Activated CD4-positive, alpha-beta T cell treated with anti-CD3 and anti-CD28 coated beads for 1 hour (primary cell): ENCODE results near the gene PTTG1IP.

Experiments used
- DNase-seq: peaks from one replicate; pipeline ENCODE4 v3.0.0-alpha.2; 2020

The PTTG1IP gene

DNA sequence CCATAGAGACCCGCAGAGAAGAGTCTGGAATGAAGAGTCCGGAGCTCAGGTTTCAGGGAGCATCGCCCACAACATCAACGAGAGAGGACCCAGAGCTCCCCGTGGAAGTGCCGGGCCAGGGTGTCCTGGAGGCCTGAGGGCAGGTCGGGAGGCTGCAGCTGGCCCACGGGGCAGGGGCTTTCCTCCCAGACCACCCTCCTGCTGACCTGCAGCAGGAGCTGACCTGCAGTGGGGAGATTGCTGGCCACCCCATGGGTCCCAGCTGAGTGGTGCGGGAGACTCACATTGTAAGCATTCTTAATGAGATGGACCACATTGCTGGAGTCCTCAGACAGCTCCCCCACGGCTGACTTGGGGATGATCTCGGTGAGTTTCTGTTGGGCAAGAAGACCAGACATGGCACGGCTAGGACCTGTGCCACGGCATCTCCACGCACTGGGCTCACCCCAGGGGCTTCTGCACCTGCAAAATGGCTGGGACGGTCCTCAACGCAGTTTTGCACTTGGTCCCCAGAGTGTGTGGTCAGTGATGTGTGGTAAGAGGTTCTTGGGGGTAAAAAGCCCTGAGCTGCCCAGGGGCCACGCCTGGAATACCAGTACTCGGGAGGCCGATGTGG lies 21.3 kb upstream of the PTTG1IP start:
- no peak for DNase-seq

DNA sequence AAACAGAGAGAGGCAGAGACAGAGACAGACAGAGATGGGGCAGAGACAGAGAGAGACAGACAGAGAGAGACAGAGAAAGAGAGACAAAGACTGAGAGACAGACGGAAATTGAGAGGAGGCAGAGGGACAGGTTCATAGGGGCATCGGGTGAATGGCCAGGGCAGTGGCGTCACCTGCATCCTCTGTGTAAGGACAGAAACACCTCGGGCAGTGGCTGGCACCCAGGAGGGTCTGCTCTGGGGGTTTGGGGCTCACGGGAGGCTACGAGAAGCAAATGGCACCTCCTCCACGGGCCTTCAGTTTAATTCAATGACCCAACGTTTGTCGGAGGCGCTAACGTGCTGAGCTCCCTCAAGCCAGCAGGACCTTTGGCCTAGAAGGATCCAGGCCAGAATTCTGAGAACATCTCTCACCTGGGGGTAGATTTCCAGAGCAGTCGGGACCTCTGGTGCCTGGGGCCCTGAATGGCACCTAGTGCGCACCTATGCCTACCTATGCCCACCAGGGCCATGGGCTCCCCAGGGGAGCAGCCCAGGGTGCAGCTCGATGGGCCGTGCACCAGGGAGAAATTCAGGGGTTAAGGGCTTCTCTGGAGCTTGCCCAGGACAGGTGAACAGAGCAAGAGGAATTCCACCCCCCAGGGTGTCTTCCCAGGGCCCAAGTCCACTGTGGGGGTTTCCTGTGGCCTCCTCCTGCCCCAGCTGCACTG lies 20.6 kb upstream of the PTTG1IP start:
- DNase-seq: no peak

DNA sequence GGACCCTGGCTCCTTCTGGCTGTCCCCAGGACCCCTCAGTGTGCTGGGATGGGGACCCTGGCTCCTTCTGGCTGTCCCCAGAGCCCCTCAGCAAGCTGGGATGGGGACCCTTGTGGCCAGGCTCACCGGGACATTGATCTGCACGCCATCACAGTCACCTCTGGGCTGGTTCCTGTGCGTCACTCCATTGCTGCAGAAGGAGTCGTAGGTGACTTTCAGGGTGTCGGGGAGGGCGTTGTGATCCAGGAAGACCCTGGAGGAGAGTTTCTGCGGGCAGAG lies 19.7 kb upstream of the PTTG1IP start:
- no peak for DNase-seq

DNA sequence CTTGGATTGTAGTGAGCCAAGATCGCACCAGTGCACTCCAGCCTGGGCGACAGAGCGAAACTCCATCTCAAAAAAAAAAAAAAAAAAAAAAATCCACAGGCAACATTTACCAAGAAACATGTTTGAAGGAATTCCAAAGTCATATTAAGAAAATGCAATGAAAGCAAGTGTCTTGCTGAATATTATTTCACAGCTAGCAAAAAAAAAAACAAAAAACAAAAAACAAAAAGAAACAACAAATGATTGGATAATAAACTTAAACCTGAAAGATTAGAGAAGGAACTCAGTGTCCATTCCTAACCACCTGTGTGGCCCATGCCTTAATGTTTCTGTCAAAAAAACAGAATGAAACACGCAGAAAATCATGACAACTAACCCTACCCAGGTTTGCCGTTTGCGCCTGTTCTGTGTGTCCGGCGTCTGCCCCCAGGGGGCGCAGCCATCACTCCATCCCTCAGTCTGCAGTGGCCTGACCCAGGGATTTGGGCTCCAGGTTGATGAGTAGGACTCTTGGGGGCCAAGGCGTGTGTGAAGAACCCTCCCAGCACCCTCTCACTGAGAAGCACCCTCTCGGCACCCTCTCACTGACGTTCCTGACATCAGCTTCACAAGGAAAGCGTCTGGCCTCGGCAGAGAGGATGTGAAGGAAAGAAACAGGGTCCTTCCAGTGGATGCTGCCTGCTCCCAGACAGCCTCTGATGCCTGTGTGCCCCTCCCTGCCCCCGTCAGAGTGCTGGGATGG lies 19.2 kb upstream of the PTTG1IP start:
- peak; percentile 70 for DNase-seq

DNA sequence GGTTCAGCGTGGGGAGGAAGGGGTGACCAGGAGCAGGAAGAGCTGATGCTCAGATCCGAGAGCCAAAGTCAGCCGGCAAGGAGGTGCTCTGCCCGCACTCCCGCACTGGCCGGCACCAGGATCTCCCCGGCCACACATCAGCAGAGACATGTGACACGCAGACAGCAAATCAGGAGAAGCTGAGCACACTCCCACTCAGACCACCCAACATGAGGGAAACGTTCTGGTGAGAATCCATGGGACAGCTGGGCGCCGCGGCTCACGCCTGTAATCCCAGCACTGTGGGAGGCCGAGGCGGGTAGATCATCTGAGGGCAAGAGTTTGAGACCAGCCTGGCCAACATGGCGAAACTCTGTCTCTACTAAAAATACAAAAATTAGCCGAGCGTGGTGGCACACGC lies 18.6 kb upstream of the PTTG1IP start:
- DNase-seq: no peak

DNA sequence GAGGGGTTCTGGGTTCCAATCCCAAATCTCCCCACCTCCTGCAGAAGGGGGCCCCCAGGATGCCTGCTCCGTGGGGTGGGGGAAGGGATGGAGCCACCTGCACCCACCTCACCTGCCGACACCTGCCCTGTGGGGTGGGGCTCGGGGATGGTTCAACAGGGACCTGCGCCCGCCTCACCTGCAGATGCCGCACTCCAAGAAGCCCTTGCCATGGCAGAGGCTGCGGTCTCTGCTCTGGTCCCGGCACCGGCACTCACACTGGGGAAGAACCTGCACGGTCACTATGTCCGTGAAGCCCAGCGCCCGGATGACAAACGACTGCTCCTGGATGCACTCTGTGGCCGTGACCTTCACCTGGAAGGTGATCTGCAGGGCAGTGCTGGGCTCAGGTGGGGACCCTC lies 18.1 kb upstream of the PTTG1IP start:
- no peak for DNase-seq

DNA sequence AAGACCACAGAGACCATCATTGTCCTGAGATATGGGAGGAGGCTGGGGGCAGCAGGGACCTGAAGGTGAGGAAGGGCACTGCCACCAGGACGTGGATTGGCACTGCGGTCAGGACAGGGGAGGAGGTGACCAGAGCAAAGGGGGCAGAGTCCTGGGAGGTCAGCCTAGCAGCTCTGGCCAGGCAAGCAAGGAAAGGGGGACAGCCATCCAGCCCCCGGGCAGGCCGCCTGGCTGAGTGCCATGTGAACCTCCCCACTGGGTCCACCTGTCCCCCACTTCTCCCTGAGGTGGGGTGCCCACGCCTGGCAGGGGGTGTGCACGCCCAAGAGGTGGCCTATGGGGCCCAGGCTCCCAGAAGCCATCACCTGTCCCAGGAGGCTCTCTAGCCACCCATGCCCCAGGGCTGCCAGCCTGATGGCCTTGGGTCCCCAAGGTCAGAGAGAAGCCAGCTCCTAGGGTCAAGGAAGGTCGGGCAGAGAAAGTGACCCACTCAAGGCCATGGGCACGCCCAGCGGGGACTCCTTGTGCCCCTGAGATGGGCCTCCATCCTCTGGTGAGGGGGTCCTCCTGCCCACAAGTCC lies 17.6 kb upstream of the PTTG1IP start:
- DNase-seq: no peak

DNA sequence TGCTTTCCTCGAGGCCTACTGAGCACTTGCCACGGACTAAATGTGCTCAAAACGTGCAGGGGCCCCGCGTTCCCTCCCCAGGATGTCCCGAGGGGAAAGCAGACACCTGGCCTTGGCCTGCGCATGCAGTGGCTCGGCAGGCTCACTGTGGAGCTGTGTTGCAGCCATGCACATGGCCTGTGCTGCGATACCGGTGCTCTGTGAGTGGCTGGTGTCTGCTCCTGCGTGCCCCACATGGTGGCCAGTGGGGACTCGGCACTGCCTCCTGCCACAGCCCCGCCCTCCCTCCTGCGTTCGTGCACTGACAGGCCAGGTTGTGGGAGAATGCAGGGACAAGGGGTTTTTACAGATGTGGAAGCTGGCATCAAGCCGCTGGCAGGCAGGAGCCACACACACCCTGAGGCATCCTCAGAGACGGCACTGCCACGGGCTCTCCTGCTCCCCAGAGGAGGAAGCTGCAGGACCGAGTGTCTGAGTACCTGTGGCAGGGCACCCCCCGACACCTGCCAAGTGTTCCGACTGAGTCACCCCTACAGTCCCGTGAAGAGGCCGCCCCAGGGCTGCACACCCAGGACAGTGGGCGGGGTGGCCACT lies 16.9 kb upstream of the PTTG1IP start:
- no peak for DNase-seq

DNA sequence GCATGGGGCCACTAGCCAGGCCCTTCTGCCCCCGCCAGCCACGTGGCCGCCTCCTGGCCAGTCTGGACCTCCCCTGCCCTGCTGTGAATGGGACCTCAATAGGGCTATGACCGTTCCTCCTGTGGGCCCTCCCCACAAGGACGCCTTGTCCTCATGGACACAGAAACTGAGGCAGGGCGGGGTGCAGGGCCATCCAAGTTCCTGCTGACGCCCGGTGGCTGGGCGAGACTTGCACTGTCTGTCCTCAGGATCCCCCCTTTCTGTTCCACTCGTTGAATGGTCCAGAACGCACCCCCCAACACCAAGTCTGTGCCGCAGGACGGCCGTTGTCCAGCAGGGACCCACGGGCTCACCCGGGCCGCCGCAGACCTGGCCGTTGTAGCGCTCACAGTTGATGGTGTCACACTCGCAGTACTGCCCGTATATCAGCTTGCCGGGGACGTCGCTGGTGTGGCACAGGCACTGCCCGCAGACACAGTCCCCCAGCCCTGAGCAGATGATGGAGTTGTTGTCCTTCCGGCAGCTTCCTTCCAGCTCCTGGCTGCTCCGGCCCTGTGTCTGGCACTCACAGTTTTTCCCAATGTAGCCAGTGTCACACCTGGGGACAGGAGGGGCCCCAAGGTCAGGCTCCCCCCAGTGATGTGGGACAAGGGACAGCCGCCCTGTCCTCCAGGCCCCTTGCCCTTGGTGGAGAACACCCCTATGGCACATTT lies 16.3 kb upstream of the PTTG1IP start:
- no peak for DNase-seq

DNA sequence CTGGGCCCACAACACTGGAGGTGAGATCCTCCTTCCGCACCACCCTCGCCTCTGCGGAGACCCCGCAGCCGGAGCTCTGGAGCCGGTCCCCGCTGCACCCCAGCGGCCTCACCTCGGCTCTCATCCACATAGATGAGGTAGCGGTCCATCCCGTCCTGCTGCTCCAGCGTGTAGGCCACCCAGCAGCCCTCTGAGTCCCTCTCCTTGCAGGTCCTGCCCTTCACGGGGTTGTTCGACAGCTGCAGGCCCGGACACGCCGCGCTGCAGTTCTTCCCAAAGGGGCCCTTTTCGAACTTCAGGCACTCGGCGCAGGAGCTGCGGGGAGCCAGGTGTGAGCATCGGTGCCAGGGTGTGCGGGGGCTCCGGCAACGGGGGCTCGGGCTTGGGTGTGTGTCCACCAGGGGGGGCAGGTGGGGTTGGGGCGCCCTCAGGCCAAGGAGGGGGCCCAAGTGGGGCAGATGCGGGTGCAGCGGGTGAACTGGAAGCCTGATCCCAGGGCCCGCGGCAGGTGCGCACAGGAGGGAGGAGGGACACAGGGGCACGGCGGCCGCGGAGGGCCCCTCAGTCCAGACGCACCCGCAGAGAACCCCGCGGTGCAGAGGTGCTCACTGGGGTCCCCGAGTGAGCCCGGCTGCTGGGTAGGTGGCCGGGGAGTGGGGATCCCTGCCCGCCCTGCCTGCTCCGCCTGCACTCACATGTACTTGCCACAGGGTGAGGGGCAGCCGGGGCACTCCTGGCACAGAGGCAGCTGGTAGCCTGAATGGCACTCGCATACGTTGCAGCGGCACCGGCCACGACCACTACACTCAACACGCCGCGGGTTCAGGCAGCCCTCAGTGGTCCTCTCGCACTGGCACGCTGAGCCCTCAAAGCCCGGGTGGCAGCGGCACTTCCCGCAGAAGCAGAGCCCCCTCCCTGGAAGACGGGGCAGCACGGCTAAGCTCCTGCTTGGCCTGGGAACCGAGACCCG lies 15.4 kb upstream of the PTTG1IP start:
- no peak for DNase-seq

DNA sequence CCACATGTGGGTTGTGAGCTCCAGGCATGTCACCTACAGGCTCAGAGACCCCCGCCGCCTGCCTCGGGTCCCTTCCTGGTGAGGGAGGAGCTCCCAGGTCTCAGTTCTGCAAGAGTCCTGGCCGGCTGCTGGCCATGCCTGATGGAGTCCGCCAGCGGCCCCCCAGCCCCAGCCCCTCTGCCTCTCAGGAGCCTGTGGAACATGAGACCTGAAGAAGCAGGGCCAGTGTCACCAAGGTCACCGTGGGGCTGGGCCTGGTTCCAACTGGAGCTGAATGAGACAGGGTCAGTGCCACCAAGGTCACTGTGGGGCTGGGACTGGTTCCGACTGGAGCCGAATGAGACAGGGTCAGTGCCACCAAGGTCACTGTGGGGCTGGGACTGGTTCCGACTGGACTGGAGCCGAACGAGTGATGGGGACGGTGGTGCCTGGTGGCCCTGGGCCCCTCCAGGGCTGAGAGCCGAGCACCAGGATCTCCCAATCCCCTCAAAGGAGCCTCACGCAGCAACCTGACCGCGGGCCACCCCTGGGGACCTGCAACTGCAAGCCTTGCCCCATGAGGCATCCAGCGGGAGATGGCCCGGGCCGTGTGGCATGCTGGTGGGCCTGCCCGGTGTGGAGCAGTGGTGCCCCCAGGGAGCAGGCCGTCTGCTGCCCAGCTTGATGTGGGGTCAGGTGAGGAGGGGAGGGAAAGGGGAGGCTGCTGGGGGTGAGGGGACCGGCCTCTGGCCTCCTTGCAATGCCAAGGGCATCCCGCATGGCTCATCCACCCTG lies 14.5 kb upstream of the PTTG1IP start:
- no peak for DNase-seq

DNA sequence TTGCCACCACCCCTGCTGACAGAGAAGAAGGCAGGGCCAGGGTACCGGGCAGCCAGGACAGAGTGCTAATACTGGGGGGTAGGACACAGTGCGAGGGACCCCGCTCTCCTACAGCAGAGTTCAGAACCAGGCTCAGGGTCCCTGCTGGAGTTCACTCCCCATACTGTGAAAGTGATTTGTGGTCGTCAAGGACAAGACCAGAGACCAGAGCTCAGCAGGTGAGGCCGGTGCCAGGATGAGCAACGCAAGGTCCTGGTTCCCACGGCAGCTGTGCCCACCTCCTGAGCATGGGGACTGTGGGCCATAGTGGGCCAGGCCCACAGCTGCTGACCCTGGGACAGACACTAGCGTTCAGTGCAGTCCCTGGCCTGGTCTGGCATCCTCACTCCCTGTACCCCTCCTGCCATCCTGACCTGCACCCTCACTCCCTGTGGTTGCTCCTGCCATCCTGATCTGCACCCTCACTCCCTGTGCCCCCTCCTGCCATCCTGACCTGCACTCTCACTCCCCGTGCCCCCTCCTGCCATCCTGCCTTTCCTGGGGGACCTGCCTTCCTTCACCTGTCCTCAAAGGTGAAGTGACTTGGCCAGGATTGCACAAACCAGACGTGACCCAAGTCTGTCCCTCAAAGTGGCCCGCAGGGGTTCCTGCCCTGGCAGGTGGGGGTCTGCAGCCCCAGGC lies 13.8 kb upstream of the PTTG1IP start:
- DNase-seq: no peak

DNA sequence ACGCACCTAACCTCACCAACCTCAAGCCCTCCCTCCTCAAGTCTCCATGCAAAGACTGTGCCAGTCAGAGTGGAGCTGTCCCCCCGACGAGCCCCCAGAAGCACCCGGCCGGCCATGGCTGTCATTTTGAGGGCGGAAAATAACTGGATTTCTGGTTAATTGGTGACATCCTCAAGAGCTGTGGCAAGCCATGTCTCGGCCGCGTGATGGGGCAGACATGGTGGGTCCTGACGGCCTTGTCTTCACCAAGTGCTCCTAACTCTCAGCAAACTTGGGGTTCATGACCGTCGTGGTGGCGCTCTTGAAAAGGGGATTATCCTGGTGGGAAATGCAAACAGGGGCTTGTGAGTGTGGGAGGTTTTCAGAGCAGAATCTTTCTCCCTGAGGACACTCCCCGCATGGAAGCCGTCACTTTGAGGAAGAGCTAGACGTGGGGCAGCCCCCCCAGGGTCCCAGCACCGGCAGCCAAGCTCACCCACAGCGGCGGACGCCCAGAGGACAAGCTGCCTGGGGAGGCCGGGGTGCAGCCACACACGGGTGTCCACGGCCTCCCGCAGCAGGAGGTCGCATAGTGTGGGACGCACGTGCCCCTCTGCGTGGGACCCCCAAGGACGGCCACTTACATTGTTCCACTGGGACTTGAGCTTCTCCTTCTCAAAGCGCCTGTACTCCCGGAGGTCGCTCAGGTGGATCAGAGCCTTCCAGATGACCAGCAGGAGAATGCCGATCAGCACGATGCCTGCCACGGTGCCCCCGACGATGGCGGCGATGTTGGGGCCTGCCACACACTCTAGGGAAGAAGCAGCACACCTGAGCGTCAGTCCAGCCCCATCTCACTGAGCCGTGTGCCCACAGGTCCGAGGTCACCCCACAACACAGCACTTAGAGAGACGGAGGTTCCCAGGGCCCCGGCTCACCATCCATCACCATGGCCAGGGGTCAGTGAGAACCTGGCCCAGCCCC lies 12.9 kb upstream of the PTTG1IP start:
- DNase-seq: no peak

DNA sequence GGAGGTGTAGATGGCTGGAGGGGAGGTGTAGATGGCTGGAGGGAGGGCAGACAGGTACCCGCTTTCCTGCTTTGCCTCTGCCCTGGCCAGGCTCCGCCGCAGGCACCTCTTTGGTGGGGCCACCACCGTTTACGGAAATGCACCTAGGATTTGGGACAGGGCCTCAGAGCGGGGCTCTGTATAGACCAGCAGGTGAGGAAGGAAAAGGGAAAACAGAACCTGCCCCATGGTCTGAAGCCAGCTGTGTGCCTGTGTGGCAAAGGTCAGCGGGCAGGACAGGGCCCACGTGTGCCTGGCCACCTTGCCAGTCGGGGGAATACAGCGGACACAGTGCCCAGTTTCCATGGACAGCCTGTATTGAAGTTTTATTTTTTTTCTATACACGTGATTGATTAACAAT lies 12.1 kb upstream of the PTTG1IP start:
- DNase-seq: no peak

DNA sequence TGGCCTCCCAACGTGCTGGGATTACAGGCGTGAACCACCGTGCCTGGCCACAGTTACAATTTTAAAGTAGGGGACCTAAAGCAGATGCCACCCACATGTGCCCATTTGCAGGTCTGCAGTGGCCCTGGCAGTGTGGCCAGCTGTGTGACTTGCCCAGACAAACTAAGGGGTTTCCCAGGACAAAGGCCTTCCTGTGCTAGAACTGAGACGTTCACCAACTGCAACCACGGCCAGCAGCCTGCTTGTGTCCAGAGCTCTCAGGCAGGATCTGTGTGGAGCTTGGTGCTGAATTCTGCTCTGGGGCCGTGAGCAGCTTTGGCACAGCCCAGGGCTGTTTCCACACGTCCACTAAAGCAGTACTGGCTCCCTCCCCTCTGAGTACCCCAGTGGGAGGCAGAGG lies 10.6 kb upstream of the PTTG1IP start:
- DNase-seq: no peak

DNA sequence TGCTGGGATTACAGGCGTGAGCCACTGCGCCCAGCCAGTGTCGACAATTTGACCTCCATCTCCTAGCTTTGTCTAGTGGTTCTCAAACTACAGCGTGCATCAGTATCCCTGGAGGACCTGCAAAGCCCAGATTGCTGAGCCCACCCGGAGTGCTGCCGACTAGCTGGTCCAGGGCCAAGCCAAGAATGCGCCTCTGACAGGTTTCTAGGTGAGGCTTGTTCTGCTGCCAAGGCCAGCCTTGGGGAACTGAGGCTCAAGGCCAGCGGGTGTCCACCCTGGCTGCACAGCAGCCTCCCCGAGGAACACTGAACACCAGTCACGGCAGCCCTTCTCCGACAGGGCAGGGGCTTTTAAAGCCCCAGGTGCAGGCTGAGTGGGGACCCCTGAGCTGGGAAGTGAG lies 9.8 kb upstream of the PTTG1IP start:
- no peak for DNase-seq

DNA sequence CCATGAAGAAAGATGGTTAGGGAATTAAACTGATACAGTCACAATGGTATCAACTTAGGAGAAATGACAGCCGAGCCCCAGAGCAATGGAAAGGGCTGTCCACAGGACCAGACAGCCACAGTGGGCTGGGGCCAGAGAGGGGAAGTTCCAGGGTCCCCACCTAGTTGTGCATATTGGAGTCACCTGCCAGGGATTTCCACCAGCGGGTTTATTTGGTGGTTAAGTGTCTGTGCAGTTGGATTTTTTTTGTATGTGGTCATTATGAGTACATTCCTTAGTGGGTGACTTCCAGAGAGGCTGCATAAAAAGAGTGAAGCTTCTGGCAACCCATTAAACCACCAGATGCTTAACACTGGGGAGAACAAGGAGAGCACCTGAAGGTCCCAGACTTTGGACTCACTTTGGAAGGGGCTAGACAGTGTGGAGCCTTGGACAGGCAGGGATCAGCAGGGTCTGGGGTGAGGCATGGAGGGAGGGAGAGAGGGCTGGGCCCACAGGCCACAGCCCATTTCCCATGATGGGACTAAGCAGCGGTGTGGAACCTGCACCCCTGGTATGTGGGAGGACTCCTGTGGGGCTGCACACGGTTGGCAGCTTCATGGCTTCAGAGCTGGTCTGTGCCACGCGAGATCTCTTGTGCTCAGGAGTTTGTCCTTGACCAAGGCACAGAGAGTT lies 7.8 kb upstream of the PTTG1IP start:
- no peak for DNase-seq

DNA sequence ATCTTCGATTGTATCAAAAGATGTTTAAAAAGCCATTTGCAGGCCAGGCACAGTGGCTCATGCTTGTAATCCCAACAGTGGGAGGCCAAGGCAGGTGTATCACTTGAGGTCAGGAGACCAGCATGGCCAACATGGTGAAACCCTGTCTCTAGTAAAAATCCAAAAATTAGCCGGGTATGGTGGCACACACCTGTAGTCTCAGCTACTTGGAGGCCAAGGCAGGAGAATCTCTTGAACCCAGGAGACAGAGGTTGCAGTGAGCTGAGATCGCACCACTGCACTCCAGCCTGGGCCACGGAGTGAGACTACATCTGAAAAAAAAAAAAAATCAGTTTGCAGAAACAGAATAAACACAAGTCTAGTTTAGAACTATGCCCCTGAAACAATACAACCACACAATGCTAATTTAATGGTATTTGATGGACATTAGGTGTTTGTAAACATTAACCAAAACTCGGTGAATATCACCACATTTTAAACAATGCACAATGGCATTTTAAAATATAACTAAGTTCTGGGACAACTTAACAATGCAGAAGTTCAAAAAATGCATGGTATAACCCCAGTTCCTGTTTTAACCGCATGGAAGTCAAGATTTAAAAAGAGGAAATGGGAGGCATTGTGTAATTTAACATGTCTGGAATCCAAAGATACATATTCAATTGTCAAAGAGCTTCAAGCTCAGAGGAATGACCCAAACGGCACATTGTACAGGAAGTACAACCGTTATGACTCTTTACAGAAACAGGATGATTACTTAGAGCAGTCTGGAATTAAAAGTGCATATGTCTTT lies 7.1 kb upstream of the PTTG1IP start:
- DNase-seq: no peak
